ENCODE measurements around the gene CD8A.

CD8A gene

GRCh38 chr2:86764661-86765309, 25.9 kb downstream of the CD8A start:
- 43 to 48% methylated on average over 4 of the region's 4 CpGs for WGBS, 2 experiments
- no peaks in the 10 kb centered on the region for H3K9me3 ChIP-seq (ENCODE audit: control insufficient read depth, low read length)
- H3K27ac ChIP-seq (ENCODE audit: insufficient read depth, low read depth, low read length, poor library complexity, severe bottlenecking) = no peak overlapping the region
- H3K4me3 ChIP-seq (ENCODE audit: insufficient read depth, low read depth, low read length) = no peak overlapping the region
- H3K36me3 ChIP-seq (ENCODE audit: control insufficient read depth, insufficient read depth, low read length) = no peaks in the 10 kb centered on the region
- no peaks in the 10 kb centered on the region for H3K4me1 ChIP-seq (ENCODE audit: control insufficient read depth, insufficient read depth, low read length)
- H3K27me3 ChIP-seq (ENCODE audit: control insufficient read depth, insufficient read depth, low read length, poor library complexity, severe bottlenecking) = no peaks in the 10 kb centered on the region

GRCh38 chr2:86760371-86760770, 30.3 kb downstream of the CD8A start:
- H3K4me3 ChIP-seq (ENCODE audit: insufficient read depth, low read depth, low read length) = no peak overlapping the region
- H3K4me1 ChIP-seq (ENCODE audit: control insufficient read depth, insufficient read depth, low read length) = no peaks in the 10 kb centered on the region
- no peaks in the 10 kb centered on the region for H3K9me3 ChIP-seq (ENCODE audit: control insufficient read depth, low read length)
- no peak overlapping the region for H3K27ac ChIP-seq (ENCODE audit: insufficient read depth, low read depth, low read length, poor library complexity, severe bottlenecking)
- H3K36me3 ChIP-seq (ENCODE audit: control insufficient read depth, insufficient read depth, low read length) = no peaks in the 10 kb centered on the region
- WGBS, 2 experiments = 98% methylated on average over 4 of the region's 4 CpGs
- H3K27me3 ChIP-seq (ENCODE audit: control insufficient read depth, insufficient read depth, low read length, poor library complexity, severe bottlenecking) = no peaks in the 10 kb centered on the region

- WGBS, 2 experiments = 92 to 94% methylated on average over 3 of the region's 3 CpGs
- Histone ChIP-seq H3K27me3 (ENCODE audit: control insufficient read depth, insufficient read depth, low read length, poor library complexity, severe bottlenecking) (no peaks in the 10 kb centered on the region), H3K4me1 (ENCODE audit: control insufficient read depth, insufficient read depth, low read length) (no peaks in the 10 kb centered on the region), H3K27ac (ENCODE audit: insufficient read depth, low read depth, low read length, poor library complexity, severe bottlenecking) (no peak overlapping the region), H3K9me3 (ENCODE audit: control insufficient read depth, low read length) (no peaks in the 10 kb centered on the region), H3K36me3 (ENCODE audit: control insufficient read depth, insufficient read depth, low read length) (no peaks in the 10 kb centered on the region), H3K4me3 (ENCODE audit: insufficient read depth, low read depth, low read length) (no peak overlapping the region)
Observed at GRCh38 chr2:86758405-86758804, 32.3 kb downstream of the CD8A start.

- H3K27ac ChIP-seq (ENCODE audit: insufficient read depth, low read depth, low read length, poor library complexity, severe bottlenecking) = no peak overlapping the region
- H3K4me1 ChIP-seq (ENCODE audit: control insufficient read depth, insufficient read depth, low read length) = no peaks in the 10 kb centered on the region
- H3K36me3 ChIP-seq (ENCODE audit: control insufficient read depth, insufficient read depth, low read length) = peaks cover 21% of the 10 kb centered on the region
- no peaks in the 10 kb centered on the region for H3K9me3 ChIP-seq (ENCODE audit: control insufficient read depth, low read length)
- no peak overlapping the region for H3K4me3 ChIP-seq (ENCODE audit: insufficient read depth, low read depth, low read length)
- H3K27me3 ChIP-seq (ENCODE audit: control insufficient read depth, insufficient read depth, low read length, poor library complexity, severe bottlenecking) = no peaks in the 10 kb centered on the region
Observed at GRCh38 chr2:86753606-86754005, 37.1 kb downstream of the CD8A start.

- no peaks in the 10 kb centered on the region for H3K9me3 ChIP-seq (ENCODE audit: control insufficient read depth, low read length)
- peaks cover 21% of the 10 kb centered on the region for H3K36me3 ChIP-seq (ENCODE audit: control insufficient read depth, insufficient read depth, low read length)
- H3K4me3 ChIP-seq (ENCODE audit: insufficient read depth, low read depth, low read length) = no peak overlapping the region
- H3K27ac ChIP-seq (ENCODE audit: insufficient read depth, low read depth, low read length, poor library complexity, severe bottlenecking) = no peak overlapping the region
- no peaks in the 10 kb centered on the region for H3K27me3 ChIP-seq (ENCODE audit: control insufficient read depth, insufficient read depth, low read length, poor library complexity, severe bottlenecking)
- no peaks in the 10 kb centered on the region for H3K4me1 ChIP-seq (ENCODE audit: control insufficient read depth, insufficient read depth, low read length)
- WGBS, 2 experiments = 96 to 99% methylated on average over 3 of the region's 3 CpGs
Observed at GRCh38 chr2:86752934-86753333, 37.8 kb downstream of the CD8A start.

- H3K4me1 ChIP-seq (ENCODE audit: control insufficient read depth, insufficient read depth, low read length) = no peaks in the 10 kb centered on the region
- H3K36me3 ChIP-seq (ENCODE audit: control insufficient read depth, insufficient read depth, low read length) = peaks cover 21% of the 10 kb centered on the region
- no peaks in the 10 kb centered on the region for H3K9me3 ChIP-seq (ENCODE audit: control insufficient read depth, low read length)
- H3K27ac ChIP-seq (ENCODE audit: insufficient read depth, low read depth, low read length, poor library complexity, severe bottlenecking) = no peak overlapping the region
- 95 to 96% methylated on average over 1 of the region's 1 CpG for WGBS, 2 experiments
- H3K4me3 ChIP-seq (ENCODE audit: insufficient read depth, low read depth, low read length) = no peak overlapping the region
- H3K27me3 ChIP-seq (ENCODE audit: control insufficient read depth, insufficient read depth, low read length, poor library complexity, severe bottlenecking) = no peaks in the 10 kb centered on the region
Observed at GRCh38 chr2:86751778-86752177, 38.9 kb downstream of the CD8A start.

GRCh38 chr2:86750240-86750839, 40.4 kb downstream of the CD8A start:
- WGBS, 2 experiments = 93 to 96% methylated on average over 3 of the region's 3 CpGs
- H3K27me3 ChIP-seq (ENCODE audit: control insufficient read depth, insufficient read depth, low read length, poor library complexity, severe bottlenecking) = no peaks in the 10 kb centered on the region
- peaks cover 21% of the 10 kb centered on the region for H3K36me3 ChIP-seq (ENCODE audit: control insufficient read depth, insufficient read depth, low read length)
- no peaks in the 10 kb centered on the region for H3K4me1 ChIP-seq (ENCODE audit: control insufficient read depth, insufficient read depth, low read length)
- no peak overlapping the region for H3K4me3 ChIP-seq (ENCODE audit: insufficient read depth, low read depth, low read length)
- H3K27ac ChIP-seq (ENCODE audit: insufficient read depth, low read depth, low read length, poor library complexity, severe bottlenecking) = no peak overlapping the region
- no peaks in the 10 kb centered on the region for H3K9me3 ChIP-seq (ENCODE audit: control insufficient read depth, low read length)

GRCh38 chr2:86747711-86748639, 42.7 kb downstream of the CD8A start:
- H3K4me3 ChIP-seq (ENCODE audit: insufficient read depth, low read depth, low read length) = no peak overlapping the region
- WGBS, 2 experiments = 97% methylated on average over 9 of the region's 9 CpGs

GRCh38 chr2:86746939-86747338, 43.8 kb downstream of the CD8A start:
- Histone ChIP-seq H3K27ac (ENCODE audit: insufficient read depth, low read depth, low read length, poor library complexity, severe bottlenecking) (no peak overlapping the region), H3K4me1 (ENCODE audit: control insufficient read depth, insufficient read depth, low read length) (no peaks in the 10 kb centered on the region), H3K27me3 (ENCODE audit: control insufficient read depth, insufficient read depth, low read length, poor library complexity, severe bottlenecking) (no peaks in the 10 kb centered on the region), H3K9me3 (ENCODE audit: control insufficient read depth, low read length) (no peaks in the 10 kb centered on the region), H3K4me3 (ENCODE audit: insufficient read depth, low read depth, low read length) (no peak overlapping the region), H3K36me3 (ENCODE audit: control insufficient read depth, insufficient read depth, low read length) (peaks cover 11% of the 10 kb centered on the region)

More at GRCh38 chr2:86747711-86748639, 42.7 kb downstream of the CD8A start:
- Histone ChIP-seq H3K27me3 (ENCODE audit: control insufficient read depth, insufficient read depth, low read length, poor library complexity, severe bottlenecking) (no peaks in the 10 kb centered on the region), H3K27ac (ENCODE audit: insufficient read depth, low read depth, low read length, poor library complexity, severe bottlenecking) (no peak overlapping the region), H3K9me3 (ENCODE audit: control insufficient read depth, low read length) (no peaks in the 10 kb centered on the region), H3K36me3 (ENCODE audit: control insufficient read depth, insufficient read depth, low read length) (peaks cover 21% of the 10 kb centered on the region), H3K4me1 (ENCODE audit: control insufficient read depth, insufficient read depth, low read length) (no peaks in the 10 kb centered on the region)

- no peaks in the 10 kb centered on the region for H3K27me3 ChIP-seq (ENCODE audit: control insufficient read depth, insufficient read depth, low read length, poor library complexity, severe bottlenecking)
- H3K4me3 ChIP-seq (ENCODE audit: insufficient read depth, low read depth, low read length) = no peak overlapping the region
- WGBS, 2 experiments = 91 to 93% methylated on average over 2 of the region's 2 CpGs
- H3K4me1 ChIP-seq (ENCODE audit: control insufficient read depth, insufficient read depth, low read length) = no peaks in the 10 kb centered on the region
- no peaks in the 10 kb centered on the region for H3K9me3 ChIP-seq (ENCODE audit: control insufficient read depth, low read length)
- no peak overlapping the region for H3K27ac ChIP-seq (ENCODE audit: insufficient read depth, low read depth, low read length, poor library complexity, severe bottlenecking)
- H3K36me3 ChIP-seq (ENCODE audit: control insufficient read depth, insufficient read depth, low read length) = peaks cover 3% of the 10 kb centered on the region
Observed at GRCh38 chr2:86744152-86744551, 46.6 kb downstream of the CD8A start.
